ENCODE data around the gene DNAH14. TPM values are rescaled to one million over a fixed set of nuclear protein-coding genes. Genes with fewer than 3 reads are reported as not detected.
"Not testable (repeated sequence)": the region's sequence is repeated elsewhere in the genome, so short reads cannot be mapped to it uniquely, and the experiment has no call there.

The DNAH14 gene
- total RNA-seq = 1 to 10 TPM; 1.8 to 2.3 TPM

- peaks cover 31% of the 10 kb centered on the region for H3K27me3 Mint-ChIP-seq
- peak; percentile 33 for DNase-seq
- CTCF ChIA-PET = interaction anchor here (1.4 kb wide), 1 partner anchor 78 kb away, joined by 3 read pairs; no protein-coding TSS in a partner anchor
- intact Hi-C loops (cut with micrococcal nuclease) = no loop called here
- no peak for TF ChIP-seq CTCF (IDR thresholded peaks at IDR 0.05)
- H3K27ac Mint-ChIP-seq = no peak within 1 kb of the TSS
- H3K4me3 Mint-ChIP-seq = peak within 1 kb of the TSS; percentile 61
- peak; percentile 56 for ATAC-seq
- POLR2A ChIA-PET = no interaction called here
- no peaks in the 10 kb centered on the region for H3K4me1 Mint-ChIP-seq (ENCODE audit: low read depth)
- H3K9me3 Mint-ChIP-seq = peaks cover 23% of the 10 kb centered on the region
- H3K36me3 Mint-ChIP-seq (ENCODE audit: low read depth) = peaks cover 9% of the 10 kb centered on the region
Measured at GRCh38 chr1:224929335-224930237, at the start of gene DNAH14. DNAH14 (plus strand) TSS chr1:224929675; CDS start chr1:224952703, 23,028 bp downstream.

- Mint-ChIP-seq H3K27ac (no peak overlapping the region), H3K36me3 (ENCODE audit: low read depth) (no peaks in the 10 kb centered on the region), H3K9me3 (peaks cover 3% of the 10 kb centered on the region), H3K27me3 (peaks cover 8% of the 10 kb centered on the region), H3K4me1 (ENCODE audit: low read depth) (no peaks in the 10 kb centered on the region), H3K4me3 (no peak overlapping the region)
- DNase-seq = no peak
- intact Hi-C loops (cut with micrococcal nuclease) = no loop called here
- no peak for ATAC-seq
- ChIA-PET CTCF (interaction anchor here (0.7 kb wide), 1 partner anchor 501 kb away, joined by 3 read pairs; no protein-coding TSS in a partner anchor), POLR2A (no interaction called here)
- no peak for TF ChIP-seq CTCF (IDR thresholded peaks at IDR 0.05)
Measured at GRCh38 chr1:224880593-224881307, 48.7 kb upstream of the DNAH14 start.

GRCh38 chr1:224881308-224881692 lies 48.2 kb upstream of the DNAH14 start:
- H3K4me3 Mint-ChIP-seq; H3K36me3 Mint-ChIP-seq (ENCODE audit: low read depth); H3K9me3 Mint-ChIP-seq; H3K27ac Mint-ChIP-seq; DNase-seq; intact Hi-C loops (cut with micrococcal nuclease); CTCF ChIA-PET; H3K27me3 Mint-ChIP-seq; POLR2A ChIA-PET; H3K4me1 Mint-ChIP-seq (ENCODE audit: low read depth); ATAC-seq: not testable (repeated sequence)

- no peak overlapping the region for H3K4me3 Mint-ChIP-seq
- peaks cover 3% of the 10 kb centered on the region for H3K9me3 Mint-ChIP-seq
- no peaks in the 10 kb centered on the region for H3K4me1 Mint-ChIP-seq (ENCODE audit: low read depth)
- CTCF ChIA-PET = no interaction called here
- DNase-seq (no peak), ATAC-seq (no peak)
- no peak for TF ChIP-seq CTCF (IDR thresholded peaks at IDR 0.05)
- peaks cover 6% of the 10 kb centered on the region for H3K27me3 Mint-ChIP-seq
- H3K36me3 Mint-ChIP-seq (ENCODE audit: low read depth) = no peaks in the 10 kb centered on the region
- POLR2A ChIA-PET = no interaction called here
- intact Hi-C loops (cut with micrococcal nuclease) = no loop called here
- no peak overlapping the region for H3K27ac Mint-ChIP-seq
Measured at GRCh38 chr1:224881762-224882211, 47.7 kb upstream of the DNAH14 start.

GRCh38 chr1:224882264-224882663 lies 47.2 kb upstream of the DNAH14 start:
- H3K9me3 Mint-ChIP-seq = peaks cover 3% of the 10 kb centered on the region
- H3K27me3 Mint-ChIP-seq = peaks cover 6% of the 10 kb centered on the region
- DNase-seq = no peak
- H3K36me3 Mint-ChIP-seq (ENCODE audit: low read depth) = no peaks in the 10 kb centered on the region
- no peak overlapping the region for H3K27ac Mint-ChIP-seq
- H3K4me1 Mint-ChIP-seq (ENCODE audit: low read depth) = no peaks in the 10 kb centered on the region
- ChIA-PET CTCF (no interaction called here), POLR2A (no interaction called here)
- TF ChIP-seq CTCF (IDR thresholded peaks at IDR 0.05) = no peak
- H3K4me3 Mint-ChIP-seq = no peak overlapping the region
- no peak for ATAC-seq
- intact Hi-C loops (cut with micrococcal nuclease) = no loop called here
